PC-3 (cell line): Measurements from ENCODE around the gene TMEM170B. TPM values are rescaled to one million over a fixed set of nuclear protein-coding genes. Genes with fewer than 3 reads are reported as not detected.

ENCODE experiments used
- ATAC-seq: fragments of 200-7000 bp; cut with Tn5 transposase; 2 replicates; pipeline ENCODE4 v1.9.1; 2020; ENCODE audit warnings: mild to moderate bottlenecking, moderate library complexity
- BruUV-seq: library from RNA; stranded (reverse); fragments of 400-500 nt; replicated peaks from 2 replicates; lab custom pipeline; 2021; lab: Mats Ljungman, UMichigan
- CTCF ChIA-PET: fragments of 300-600 bp; sonication (Branson Sonifier 250); formaldehyde crosslinking; loops from one replicate; lab custom pipeline; 2022; ENCODE audit warnings: antibody characterized with exemption; lab: Charles Lee
- POLR2A ChIA-PET: fragments of 300-600 bp; sonication (Branson Sonifier 250); formaldehyde crosslinking; loops from one replicate; lab custom pipeline; 2022; ENCODE audit warnings: antibody characterized with exemption; ENCODE audit not compliant: unreplicated experiment; lab: Charles Lee
- DNase-seq: peaks from one replicate; pipeline ENCODE4 v3.0.0-alpha.2; 2015
- H2AFZ ChIP-seq: fragments of 300-600 bp; sonication (generic); 2 replicates; pipeline ENCODE4 v1.6.0; 2016; ENCODE audit warnings: antibody characterized with exemption, low read length
- H3F3A ChIP-seq: fragments of 300-600 bp; sonication (generic); one replicate; pipeline ENCODE4 v1.6.0; 2017; ENCODE audit warnings: antibody characterized with exemption, low read length, control low read depth, mild to moderate bottlenecking; ENCODE audit not compliant: unreplicated experiment
- H3K27ac ChIP-seq: fragments of 300-600 bp; sonication (generic); 2 replicates; pipeline ENCODE4 v1.5.1; 2016; ENCODE audit warnings: mild to moderate bottlenecking, low read length
- H3K27me3 ChIP-seq: fragments of 300-600 bp; sonication (generic); 2 replicates; pipeline ENCODE4 v1.6.1; 2016; ENCODE audit warnings: low read length, mixed read lengths
- H3K36me3 ChIP-seq: fragments of 300-600 bp; sonication (generic); 2 replicates; pipeline ENCODE4 v1.6.1; 2016; ENCODE audit warnings: low read depth, mixed run types, low read length, mixed read lengths
- H3K4me1 ChIP-seq: fragments of 300-600 bp; sonication (generic); 2 replicates; pipeline ENCODE4 v1.5.1; 2016; ENCODE audit warnings: low read length; ENCODE audit not compliant: insufficient read depth
- H3K4me2 ChIP-seq: fragments of 300-600 bp; sonication (generic); 2 replicates; pipeline ENCODE4 v1.6.0; 2016; ENCODE audit warnings: low read length
- H3K4me3 ChIP-seq: fragments of 300-600 bp; sonication (generic); 2 replicates; pipeline ENCODE4 v1.5.1; 2016; ENCODE audit warnings: mild to moderate bottlenecking, low read length, mixed read lengths
- H3K79me2 ChIP-seq: fragments of 300-600 bp; sonication (generic); 2 replicates; pipeline ENCODE4 v1.6.1; 2017; ENCODE audit warnings: low read length, mixed read lengths
- H3K9ac ChIP-seq: fragments of 300-600 bp; sonication (generic); 2 replicates; pipeline ENCODE4 v1.6.0; 2016; ENCODE audit warnings: mild to moderate bottlenecking, low read length
- H3K9me2 ChIP-seq: fragments of 300-600 bp; sonication (generic); replicated peaks from 2 replicates; pipeline ENCODE4 v1.6.1; 2016; ENCODE audit warnings: mixed run types, low read length, mixed read lengths
- H3K9me3 ChIP-seq: fragments of 300-600 bp; sonication (generic); 2 replicates; pipeline ENCODE4 v1.6.1; 2016; ENCODE audit warnings: low read length, mixed read lengths
- H4K20me1 ChIP-seq: fragments of 300-600 bp; sonication (generic); 2 replicates; pipeline ENCODE4 v1.6.1; 2016; ENCODE audit warnings: low read length, mixed read lengths
- CTCF ChIP-seq: fragments of 300-600 bp; sonication (generic); conservative IDR thresholded peaks from 2 replicates; pipeline ENCODE4 v1.5.1; 2017; ENCODE audit warnings: antibody characterized with exemption, low read depth, mild to moderate bottlenecking, low read length
- EZH2 ChIP-seq: fragments of 300-600 bp; sonication (generic); IDR thresholded peaks from one replicate; pipeline ENCODE4 v1.6.1; 2017; ENCODE audit warnings: antibody characterized with exemption, mild to moderate bottlenecking, low read length; ENCODE audit not compliant: unreplicated experiment
- EZH2phosphoT487 ChIP-seq: fragments of 300-600 bp; sonication (generic); IDR thresholded peaks from 2 replicates; pipeline ENCODE4 v1.6.1; 2018; ENCODE audit warnings: mild to moderate bottlenecking, antibody characterized with exemption, low read length, borderline replicate concordance
- intact Hi-C: fragments of 100-400 bp; cut with micrococcal nuclease; formaldehyde crosslinking; loops from 2 replicates; pipeline ENCODE4 v1.9.0; 2023
- total RNA-seq: library from RNA; depleted of rRNA; stranded (reverse); fragments of >200 nt; gene quantifications from 2 replicates; pipeline ENCODE4 v1.2.3, GENCODE V29; 2014

TMEM170B gene
- total RNA-seq, 1 experiment from 2014 or later, result 0.66 TPM

- no peaks in the 10 kb centered on the region for H3K27me3 ChIP-seq
- no peak overlapping the region for H3K4me2 ChIP-seq
- ChIA-PET POLR2A (no interaction called here), CTCF (no interaction called here)
- H3F3A ChIP-seq, result no peaks in the 10 kb centered on the region
- H4K20me1 ChIP-seq, result no peaks in the 10 kb centered on the region
- no peaks in the 10 kb centered on the region for H3K79me2 ChIP-seq
- no peak overlapping the region for H3K9ac ChIP-seq
- H3K4me1 ChIP-seq, result no peaks in the 10 kb centered on the region
- intact Hi-C loops, result no loop called here
- H3K9me2 ChIP-seq, result no peaks in the 10 kb centered on the region
- H2AFZ ChIP-seq, result no peak overlapping the region
- no peak overlapping the region for H3K4me3 ChIP-seq
- no peaks in the 10 kb centered on the region for H3K36me3 ChIP-seq
- no peak for ATAC-seq
- no peak for TF ChIP-seq EZH2phosphoT487
- TF ChIP-seq CTCF, result no peak
- no peak for TF ChIP-seq EZH2
- no peaks in the 10 kb centered on the region for H3K9me3 ChIP-seq
- H3K27ac ChIP-seq, result no peak overlapping the region
- DNase-seq, result no peak
- no TSS peak for BruUV-seq
Observed at GRCh38 chr6:11556309-11556708, 18.8 kb downstream of the TMEM170B start.

- H3K9me3 ChIP-seq, result no peaks in the 10 kb centered on the region
- TF ChIP-seq EZH2phosphoT487 (no peak), EZH2 (no peak), CTCF (no peak)
- no peak overlapping the region for H3K9ac ChIP-seq
- H3K4me1 ChIP-seq, result no peaks in the 10 kb centered on the region
- no peaks in the 10 kb centered on the region for H3K9me2 ChIP-seq
- H3K4me3 ChIP-seq, result no peak overlapping the region
- no peaks in the 10 kb centered on the region for H3F3A ChIP-seq
- H3K36me3 ChIP-seq, result no peaks in the 10 kb centered on the region
- H2AFZ ChIP-seq, result no peak overlapping the region
- intact Hi-C loops, result no loop called here
- CTCF ChIA-PET, result no interaction called here
- H4K20me1 ChIP-seq, result no peaks in the 10 kb centered on the region
- no peak for DNase-seq
- H3K4me2 ChIP-seq, result no peak overlapping the region
- ATAC-seq, result no peak
- H3K27ac ChIP-seq, result no peak overlapping the region
- no peaks in the 10 kb centered on the region for H3K79me2 ChIP-seq
- no peaks in the 10 kb centered on the region for H3K27me3 ChIP-seq
- no TSS peak for BruUV-seq
- POLR2A ChIA-PET, result no interaction called here
Observed at GRCh38 chr6:11563793-11564192, 26.2 kb downstream of the TMEM170B start.

- H3K9ac ChIP-seq, result no peak overlapping the region
- H4K20me1 ChIP-seq, result no peaks in the 10 kb centered on the region
- no peak for ATAC-seq
- H3K9me2 ChIP-seq, result no peaks in the 10 kb centered on the region
- H3K36me3 ChIP-seq, result no peaks in the 10 kb centered on the region
- ChIA-PET POLR2A (no interaction called here), CTCF (no interaction called here)
- no peaks in the 10 kb centered on the region for H3K79me2 ChIP-seq
- no peak for TF ChIP-seq EZH2
- TF ChIP-seq CTCF, result no peak
- no peak for TF ChIP-seq EZH2phosphoT487
- H3K4me3 ChIP-seq, result no peak overlapping the region
- H3K4me2 ChIP-seq, result no peak overlapping the region
- H3K27me3 ChIP-seq, result no peaks in the 10 kb centered on the region
- intact Hi-C loops, result no loop called here
- no peak for DNase-seq
- H3F3A ChIP-seq, result no peaks in the 10 kb centered on the region
- BruUV-seq, result no TSS peak
- H3K27ac ChIP-seq, result no peak overlapping the region
- no peak overlapping the region for H2AFZ ChIP-seq
- no peaks in the 10 kb centered on the region for H3K9me3 ChIP-seq
- H3K4me1 ChIP-seq, result no peaks in the 10 kb centered on the region
Observed at GRCh38 chr6:11566609-11567008, 29.1 kb downstream of the TMEM170B start.
